HepG2 (cell line): ENCODE measurements around the gene ERLIN1. TPM values are rescaled to one million over a fixed set of nuclear protein-coding genes. Genes with fewer than 3 reads are reported as not detected.

ENCODE experiments used
- ATAC-seq: fragments of 200-7000 bp; cut with Tn5 transposase; 3 replicates; pipeline ENCODE4 v1.9.1; 2020; ENCODE audit warnings: mild to moderate bottlenecking, moderate library complexity
- BruUV-seq: library from RNA; stranded (reverse); fragments of 400-500 nt; replicated peaks from 2 replicates; lab custom pipeline; 2021; lab: Mats Ljungman, UMichigan
- CTCF ChIA-PET: fragments of 300-600 bp; formaldehyde crosslinking; extraction: SDS; loops from one replicate; lab custom pipeline; 2021; ENCODE audit warnings: low total read pairs, inconsistent platforms, low intra/inter-chr PET ratio; lab: Yijun Ruan, JAX
- POLR2A ChIA-PET: fragments of 350-600 bp; sonication (Branson Sonifier 250); formaldehyde crosslinking; loops from one replicate; lab custom pipeline; 2020; ENCODE audit warnings: antibody characterized with exemption, inconsistent platforms; lab: Yijun Ruan, JAX
- DNase-seq: peaks from one replicate; pipeline ENCODE4 v3.0.0-alpha.2; 2015; ENCODE audit warnings: low spot score
- FAIRE-seq: peaks from 3 replicates; lab custom pipeline; 2011; peaks lifted over from hg19 to GRCh38; lab: Jason Lieb, UNC
- H2AFZ ChIP-seq: one replicate; pipeline ENCODE4 v1.6.1; 2011; ENCODE audit warnings: low read length, inconsistent platforms
- H3K27ac ChIP-seq: fragments of 300-600 bp; 3 replicates; pipeline ENCODE4 v1.8.0; 2011; ENCODE audit warnings: mixed run types, mild to moderate bottlenecking, mixed read lengths, low read length, inconsistent platforms; ENCODE audit not compliant: insufficient read depth; ENCODE audit errors: extremely low read length
- H3K27me3 ChIP-seq, 2 experiments: fragments of 200-600 bp in 1 of 2; 2 replicates in 1 of 2; 3 replicates in 1 of 2; pipeline versions ENCODE4 v1.6.0 to v1.8.0; 2011; ENCODE audit warnings: low read length in 2 of 2, mild to moderate bottlenecking in 2 of 2, moderate library complexity in 2 of 2, inconsistent platforms in 1 of 2; ENCODE audit not compliant: insufficient read depth in 2 of 2, control insufficient read depth in 1 of 2
- H3K36me3 ChIP-seq, 2 experiments: fragments of 200-600 bp in 1 of 2; replicated peaks in 1 of 2; 2 replicates in 1 of 2; 3 replicates in 1 of 2; pipeline versions ENCODE4 v1.5.1 to v1.8.0; 2011; ENCODE audit warnings: low read length in 2 of 2, inconsistent platforms in 1 of 2; ENCODE audit not compliant: insufficient read depth in 2 of 2, control insufficient read depth in 1 of 2
- H3K4me1 ChIP-seq: 2 replicates; pipeline ENCODE4 v1.5.1; 2012; ENCODE audit warnings: low read length, inconsistent platforms; ENCODE audit not compliant: insufficient read depth
- H3K4me2 ChIP-seq: 2 replicates; pipeline ENCODE4 v1.6.0; 2011; ENCODE audit warnings: low read depth, low read length, inconsistent platforms
- H3K4me3 ChIP-seq, 3 experiments: fragments of 200-600 bp in 1 of 3; sonication (generic), shearing (Covaris generic) in 1 of 3; replicated peaks in 1 of 3; 2 replicates each; pipeline ENCODE4 v1.5.1; 2011 to 2016; ENCODE audit warnings: low read length in 3 of 3, inconsistent platforms in 2 of 3, low read depth in 2 of 3, mild to moderate bottlenecking in 2 of 3, control low read depth in 1 of 3, mixed read lengths in 1 of 3; ENCODE audit not compliant: insufficient read depth in 1 of 3
- H3K79me2 ChIP-seq: one replicate; pipeline ENCODE4 v1.6.1; 2011; ENCODE audit warnings: low read length, inconsistent platforms; ENCODE audit not compliant: insufficient read depth
- H3K9ac ChIP-seq: 2 replicates; pipeline ENCODE4 v1.6.0; 2011; ENCODE audit warnings: mild to moderate bottlenecking, low read depth, low read length, inconsistent platforms; ENCODE audit not compliant: insufficient read depth
- H3K9me3 ChIP-seq: 2 replicates; pipeline ENCODE4 v1.5.1; 2012; ENCODE audit warnings: mild to moderate bottlenecking, low read length
- H4K20me1 ChIP-seq: 2 replicates; pipeline ENCODE4 v1.6.0; 2011; ENCODE audit warnings: inconsistent platforms, mild to moderate bottlenecking, low read length, moderate library complexity; ENCODE audit not compliant: insufficient read depth
- ATRX ChIP-seq: sonication (generic); formaldehyde crosslinking; IDR thresholded peaks from 2 replicates; pipeline ENCODE4 v1.4.0; 2020; ENCODE audit warnings: missing genetic modification reagents, borderline replicate concordance
- CSRNP1 ChIP-seq: sonication (generic); formaldehyde crosslinking; IDR thresholded peaks from 2 replicates; pipeline ENCODE4 v1.8.1; 2023; ENCODE audit warnings: mild to moderate bottlenecking, missing genetic modification reagents
- KDM5B ChIP-seq: sonication (generic); formaldehyde crosslinking; IDR thresholded peaks from 2 replicates; pipeline ENCODE4 v1.4.0; 2020; ENCODE audit warnings: missing genetic modification reagents, mild to moderate bottlenecking, borderline replicate concordance
- MYNN ChIP-seq: sonication (generic); formaldehyde crosslinking; IDR thresholded peaks from 2 replicates; pipeline ENCODE4 v1.4.0; 2020; ENCODE audit warnings: mild to moderate bottlenecking, low read depth, missing genetic modification reagents
- NFE2L2 ChIP-seq: fragments of 150-350 bp; IDR thresholded peaks from 2 replicates; pipeline ENCODE4 v1.6.1; 2014; ENCODE audit warnings: low read length
- PHF20 ChIP-seq: sonication (generic); formaldehyde crosslinking; IDR thresholded peaks from 2 replicates; pipeline ENCODE4 v1.5.0; 2020; ENCODE audit warnings: mild to moderate bottlenecking, missing genetic modification reagents
- YEATS4 ChIP-seq: sonication (generic); formaldehyde crosslinking; IDR thresholded peaks from 2 replicates; pipeline ENCODE4 v1.4.0; 2020; ENCODE audit warnings: missing genetic modification reagents, borderline replicate concordance
- ZNF407 ChIP-seq: sonication (generic); formaldehyde crosslinking; IDR thresholded peaks from one replicate; pipeline ENCODE4 v1.5.1; 2020; ENCODE audit warnings: mild to moderate bottlenecking, missing genetic modification reagents; ENCODE audit errors: not compliant biosample characterization
- ZNF496 ChIP-seq: sonication (generic); formaldehyde crosslinking; IDR thresholded peaks from 2 replicates; pipeline ENCODE4 v1.8.1; 2023; ENCODE audit warnings: mild to moderate bottlenecking, moderate library complexity, missing genetic modification reagents; ENCODE audit not compliant: insufficient replicate concordance
- ZSCAN30 ChIP-seq: sonication (generic); formaldehyde crosslinking; IDR thresholded peaks from 2 replicates; pipeline ENCODE4 v1.5.0; 2020; ENCODE audit warnings: mild to moderate bottlenecking, missing genetic modification reagents
- WGBS: methylation state at CpG from one replicate; pipeline ENCODE4 v1.1.6; 2017; ENCODE audit warnings: low lambda C conversion rate; 5-methylcytosine and 5-hydroxymethylcytosine counted together
- in situ Hi-C: cut with HindIII; loops from 2 replicates; pipeline ENCODE4 v1.10.0; 2017; ENCODE audit warnings: low pct_unique_long_range_greater_than_20kb; ENCODE audit not compliant: extremely low pct_ligation_motif_present
- intact Hi-C: fragments of 100-400 bp; cut with micrococcal nuclease; formaldehyde crosslinking; loops from one replicate; pipeline ENCODE4 v1.10.0; 2022; ENCODE audit not compliant: unreplicated experiment
- polyA plus RNA-seq, 8 experiments: library from polyadenylated mRNA; depleted of rRNA in 3 of 8; stranded (reverse) in 7 of 8; unstranded in 1 of 8; fragments of >200 nt; fragmentation: Illumina TruSeq in 4 of 8; extraction: Trizol in 4 of 8; gene quantifications; 2 replicates each; pipeline versions ENCODE4 v1.2.1 to v1.2.3, GENCODE V29; 2011 to 2016; ENCODE audit warnings: low read depth in 4 of 8, missing spikeins in 1 of 8, mixed read lengths in 1 of 8; ENCODE audit not compliant: insufficient read depth in 1 of 8
- total RNA-seq, 5 experiments: library from RNA; depleted of rRNA; stranded (reverse); fragments of >200 nt; fragmentation: Illumina TruSeq; extraction: Trizol; gene quantifications; 2 replicates each; pipeline ENCODE4 v1.2.3, GENCODE V29; 2016; ENCODE audit warnings: low read depth in 1 of 5
- TF ChIP-seq, protein P1 (sequence below): sonication (generic); formaldehyde crosslinking; conservative IDR thresholded peaks from 2 replicates; pipeline ENCODE4 v1.4.0; 2020; ENCODE audit warnings: missing genetic modification reagents

Gene ERLIN1
- total and polyA plus RNA-seq, 2 of the 13 experiments (the other 11 are each of a cell fraction or from before 2014, with no cell fraction given) = 56.8 to 69.3 TPM

DNA sequence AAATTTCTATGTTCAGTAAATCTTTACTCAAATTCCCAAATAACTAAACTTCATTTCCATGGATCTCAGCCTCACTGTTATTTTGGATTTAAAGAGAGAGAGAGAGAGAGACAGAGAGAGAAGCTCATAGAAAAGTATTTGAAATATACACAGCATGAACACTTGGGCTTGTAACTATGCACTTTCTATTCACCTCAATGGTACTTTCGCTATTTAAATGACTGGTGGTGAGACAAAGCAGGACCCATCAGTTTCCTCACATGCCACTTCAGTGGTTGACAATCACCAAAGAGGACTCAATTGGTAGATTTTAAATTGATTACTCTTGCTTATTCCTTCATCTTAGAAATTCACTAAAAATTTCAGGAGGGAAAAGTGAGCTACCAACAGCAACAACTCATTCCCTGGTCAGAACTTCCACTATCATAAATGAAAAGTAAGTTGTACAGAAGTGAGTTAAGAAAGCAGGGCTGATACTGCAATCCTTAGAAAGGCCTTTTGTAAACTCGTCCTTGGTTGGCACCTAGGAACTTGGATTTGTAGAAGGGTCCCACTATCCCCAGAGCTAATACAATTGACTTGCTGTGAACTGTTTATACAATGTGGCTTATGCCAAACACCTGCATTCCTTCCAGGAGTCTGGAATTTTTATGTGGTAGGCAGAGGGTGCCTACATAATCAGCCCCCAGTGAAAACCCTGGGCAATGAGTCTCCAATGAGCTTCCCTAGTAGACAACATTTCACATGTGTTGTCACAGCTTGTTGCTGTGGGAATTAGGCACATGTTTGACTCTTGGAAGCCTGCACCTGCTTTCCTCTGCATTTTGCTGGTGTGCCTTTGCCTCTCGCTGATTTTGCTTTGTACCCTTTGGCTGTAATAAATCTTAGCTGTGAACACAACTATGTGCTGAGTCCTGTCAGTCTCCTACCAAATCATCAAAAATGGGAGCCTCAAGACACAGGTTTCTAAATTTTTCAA is 10.8 kb downstream of the ERLIN1 start (continued):
- TF ChIP-seq NFE2L2 = no peak
- no peak for TF ChIP-seq CSRNP1
- TF ChIP-seq KDM5B (CRISPR knock-in tag) = no peak
- no peak for TF ChIP-seq ZSCAN30 (CRISPR knock-in tag)

DNA sequence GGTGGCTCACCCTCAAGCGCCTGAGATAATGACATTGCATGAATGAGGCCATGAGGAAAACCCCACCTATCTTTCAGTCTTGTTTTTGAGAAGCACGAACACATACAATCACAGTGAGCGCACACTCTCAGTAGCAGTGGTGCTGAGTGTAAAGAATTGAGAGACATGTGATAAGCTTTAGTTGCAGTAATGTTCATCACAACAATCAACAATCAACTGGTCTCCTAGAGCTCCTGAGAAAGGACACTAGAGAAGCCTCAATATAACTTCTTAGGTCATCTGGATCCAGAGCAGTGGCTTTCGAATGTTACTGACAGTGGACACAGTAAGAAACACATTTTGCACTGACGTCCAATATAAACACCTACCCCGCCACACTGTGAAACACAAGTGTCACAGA is 12.8 kb downstream of the ERLIN1 start:
- H3K4me3 ChIP-seq = no peak overlapping the region
- 100% methylated on average over 6 of the region's 6 CpGs for WGBS
- H3K27ac ChIP-seq = no peak overlapping the region
- H3K9ac ChIP-seq = no peak overlapping the region
- intact Hi-C loops = no loop called here
- H3K79me2 ChIP-seq = peaks cover 9% of the 10 kb centered on the region
- H3K9me3 ChIP-seq = no peaks in the 10 kb centered on the region
- no TSS peak for BruUV-seq
- DNase-seq (no peak), FAIRE-seq (no peak), ATAC-seq (no peak)
- no peak overlapping the region for H3K4me2 ChIP-seq
- in situ Hi-C loops = no loop called here
- no peaks in the 10 kb centered on the region for H3K27me3 ChIP-seq
- peaks cover 9% of the 10 kb centered on the region for H3K4me1 ChIP-seq
- POLR2A ChIA-PET = no interaction called here
- H3K36me3 ChIP-seq = peaks cover 14 to 61% of the 10 kb centered on the region in 2 experiments
- H4K20me1 ChIP-seq = no peaks in the 10 kb centered on the region
- CTCF ChIA-PET = no interaction called here
- H2AFZ ChIP-seq = no peak overlapping the region
- no peak for TF ChIP-seq YEATS4
- TF ChIP-seq MYNN (CRISPR knock-in tag) = no peak
- TF ChIP-seq ZNF496 (CRISPR knock-in tag) = no peak
- TF ChIP-seq, protein P1, sequence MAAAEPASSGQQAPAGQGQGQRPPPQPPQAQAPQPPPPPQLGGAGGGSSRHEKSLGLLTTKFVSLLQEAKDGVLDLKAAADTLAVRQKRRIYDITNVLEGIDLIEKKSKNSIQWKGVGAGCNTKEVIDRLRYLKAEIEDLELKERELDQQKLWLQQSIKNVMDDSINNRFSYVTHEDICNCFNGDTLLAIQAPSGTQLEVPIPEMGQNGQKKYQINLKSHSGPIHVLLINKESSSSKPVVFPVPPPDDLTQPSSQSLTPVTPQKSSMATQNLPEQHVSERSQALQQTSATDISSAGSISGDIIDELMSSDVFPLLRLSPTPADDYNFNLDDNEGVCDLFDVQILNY (CRISPR knock-in tag) = no peak
- no peak for TF ChIP-seq ZNF407 (CRISPR knock-in tag)
- TF ChIP-seq ATRX (CRISPR knock-in tag) = no peak
- no peak for TF ChIP-seq PHF20 (CRISPR knock-in tag)
